Pancreas (tissue), 10 donors: ENCODE measurements around the gene MATN3. TPM values are rescaled to one million over a fixed set of nuclear protein-coding genes. Genes with fewer than 3 reads are reported as not detected.

ENCODE experiments used
- ATAC-seq, 4 donors: fragments of 200-7000 bp; cut with Tn5 transposase; one replicate each; pipeline versions ENCODE4 v1.8.0 to v1.9.1; 2020; ENCODE audit warnings: mild to moderate bottlenecking in 4 of 4, moderate library complexity in 4 of 4
- DNase-seq, 6 donors: peaks; one replicate each; pipeline ENCODE4 v3.0.0-alpha.2; 2020
- FAIRE-seq: peaks from 2 replicates; lab custom pipeline; 2012; peaks lifted over from hg19 to GRCh38; lab: Jason Lieb, UNC
- H3K27ac ChIP-seq, 4 donors: fragments of 200-600 bp; sonication (generic); 1 replicate in 3 of 4; 2 replicates in 1 of 4; pipeline versions ENCODE4 v1.5.0 to v1.8.0; 2020
- H3K27me3 ChIP-seq, 4 donors: fragments of 200-600 bp; one replicate each; pipeline ENCODE4 v1.8.0; 2021
- H3K36me3 ChIP-seq, 3 donors: fragments of 200-600 bp; sonication (generic) in 1 of 3; one replicate each; pipeline versions ENCODE4 v1.5.0 to v1.8.0; 2020 to 2021
- H3K4me1 ChIP-seq, 3 donors: fragments of 200-600 bp; one replicate each; pipeline ENCODE4 v1.8.0; 2021
- H3K4me3 ChIP-seq, 4 donors: fragments of 200-600 bp; sonication (generic) in 2 of 4; one replicate each; pipeline versions ENCODE4 v1.5.0 to v1.8.0; 2020 to 2021
- H3K9me3 ChIP-seq, 4 donors: fragments of 200-600 bp; one replicate each; pipeline ENCODE4 v1.8.0; 2021
- CTCF ChIP-seq, 4 donors: fragments of 200-600 bp; sonication (generic) in 3 of 4; IDR thresholded peaks; one replicate each; pipeline versions ENCODE4 v1.5.0 to v1.8.0; 2021; ENCODE audit warnings: antibody characterized with exemption in 4 of 4
- WGBS, 2 donors: extraction: QIAGEN DNeasy Blood & Tissue Kit; methylation state at CpG; one replicate each; pipeline ENCODE4 v1.1.7; 2013; 5-methylcytosine and 5-hydroxymethylcytosine counted together
- intact Hi-C, 3 donors: fragments of 100-400 bp; cut with DNase I; formaldehyde crosslinking; loops; one replicate each; pipeline versions ENCODE4 v1.11.1 to v1.14.2; 2022
- polyA plus RNA-seq, 2 donors: library from polyadenylated mRNA; stranded (reverse); fragments of 200-250 nt; gene quantifications; one replicate each; pipeline ENCODE4 v1.2.3, GENCODE V29; 2013
- total RNA-seq, 6 donors: library from RNA; stranded (reverse); fragmentation: NEBNext Ultra II Directional in 4 of 6; extraction: Animal tissue kit (Norgen Biotek cat#: 25700) in 4 of 6; gene quantifications; one replicate each; pipeline versions ENCODE4 v1.2.1 to v1.2.4, GENCODE V29; 2021 to 2023
- donor health status: healthy with polysubstance abuse.
- donor health status: DM: no; HTN: no; CAD: no; lungs with moderate emphysema.
- donor health status: DM: no; HTN: no; CAD: no.
- donor health status: control.
- donor health status: control.
- donor health status: Bipolar disorder and iron deficiency.
- donor health status: DM: yes; HTN: yes; CAD: no.
- donor health status: DM: no; HTN: no; CAD: no.
- donor health status: DM: no; HTN: no; CAD: no.
- donor health status: DM: yes; HTN: yes; CAD: no.

The MATN3 gene
- total and polyA plus RNA-seq, 8 donors: 0.23 to 3.5 (median 0.47) TPM; not detected in 2

- Histone ChIP-seq H3K27ac (peak within 1 kb of the TSS; percentile 92 to 99 (median 93)), H3K36me3 (no peaks in the 10 kb centered on the region), H3K27me3 (no peaks in the 10 kb centered on the region), H3K9me3 (no peaks in the 10 kb centered on the region), H3K4me3 (peak within 1 kb of the TSS; percentile 37 to 73 (median 58)), H3K4me1 (peaks cover 0 to 24% (median 6%) of the 10 kb centered on the region in 3 donors)
- FAIRE-seq: peak; percentile 64
- ATAC-seq: peak; percentile 91 to 96 (median 94)
- DNase-seq: peak; percentile 98 to 100 (median 99)
- intact Hi-C loops: no loop called here
- WGBS, 2 donors: 0 to 1% methylated on average over 45 of the region's 45 CpGs
- TF ChIP-seq CTCF (IDR thresholded peaks at IDR 0.05): no peak
Observed at GRCh38 chr2:20051532-20052228, 39.2 kb upstream of the MATN3 start, which contains the start of gene LAPTM4A. LAPTM4A (minus strand) TSS chr2:20051628; CDS start chr2:20051520, 108 bp downstream.

DNA sequence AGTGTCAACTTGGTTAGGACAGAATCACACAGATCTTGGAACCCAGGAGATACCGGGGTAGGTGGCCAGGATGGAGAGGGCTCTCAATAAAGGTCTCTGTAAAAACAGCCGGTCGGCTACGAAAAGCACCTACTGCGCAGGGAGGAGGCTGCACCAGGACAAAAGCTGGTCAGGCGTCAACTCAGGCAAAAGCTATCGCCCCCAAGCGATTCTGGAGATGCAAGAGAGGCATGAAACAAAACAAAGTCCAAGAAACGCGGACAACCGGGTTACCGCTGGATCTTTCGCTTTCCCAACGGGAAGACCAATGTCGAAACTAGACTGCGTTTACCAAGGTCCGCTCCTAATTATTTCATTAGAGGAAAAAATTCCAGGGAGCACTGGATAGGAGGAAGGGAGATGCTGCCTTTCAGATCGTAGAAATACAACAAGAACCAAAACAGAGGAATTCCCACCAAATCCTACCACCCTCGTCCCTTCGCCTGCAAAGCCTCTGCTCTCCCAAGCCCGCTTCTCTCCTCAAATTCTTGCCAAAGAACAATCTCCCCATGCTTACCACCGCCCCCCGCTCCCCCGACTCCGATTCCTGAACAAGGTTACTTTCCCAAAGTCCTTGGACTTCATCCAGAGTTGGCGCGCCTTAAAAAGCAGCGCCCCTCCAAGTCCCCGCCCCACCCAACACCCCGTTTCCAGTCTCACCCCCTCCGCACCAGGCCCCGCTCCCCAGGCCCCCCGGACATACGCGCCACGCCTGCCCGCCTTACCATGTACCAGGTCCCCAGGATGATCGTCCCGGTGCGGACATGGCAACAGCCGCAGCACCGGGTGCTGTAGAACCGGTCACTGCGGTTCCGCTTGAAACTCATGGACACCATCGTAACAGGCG lies 38.4 kb upstream of the MATN3 start:
- no peaks in the 10 kb centered on the region for H3K27me3 ChIP-seq

DNA sequence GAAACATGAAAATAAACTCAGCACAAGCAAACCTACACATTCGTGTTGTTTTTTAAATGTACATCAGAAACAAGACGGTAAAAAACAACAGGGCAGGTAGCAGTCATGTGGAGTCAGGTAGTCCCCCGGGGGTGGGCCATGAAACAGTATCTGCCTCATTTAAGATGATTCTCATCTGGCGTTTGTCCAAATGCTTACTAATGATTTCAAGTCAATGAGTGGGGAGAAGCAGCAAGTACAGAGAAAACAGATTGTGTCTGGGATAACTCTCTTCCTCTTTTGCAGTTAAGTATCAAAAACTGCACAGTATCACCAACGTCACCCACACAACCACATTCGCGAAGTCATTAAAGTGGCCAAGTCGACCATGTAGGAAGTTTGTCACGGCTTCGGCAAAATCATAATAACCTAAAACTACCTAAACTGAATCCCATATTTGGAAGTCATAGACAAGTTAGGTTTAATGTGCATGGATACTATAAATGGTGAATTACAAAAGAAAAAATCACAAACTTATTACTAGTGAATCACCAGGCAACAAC lies 37.7 kb upstream of the MATN3 start:
- Histone ChIP-seq H3K27me3 (no peaks in the 10 kb centered on the region), H3K36me3 (no peaks in the 10 kb centered on the region), H3K4me3 (peak overlapping the region; percentile 37 to 73 (median 58)), H3K27ac (peak overlapping the region in 3 of 4 donors; percentile 92 to 99 (median 93)), H3K4me1 (peaks cover 5 to 27% (median 12%) of the 10 kb centered on the region in 3 donors), H3K9me3 (no peaks in the 10 kb centered on the region)
- DNase-seq (peak in 1 of 6 donors; percentile 28), FAIRE-seq (no peak), ATAC-seq (peak in 1 of 4 donors; percentile 7)
- intact Hi-C loops: no loop called here
- 0% methylated on average over 10 of the region's 10 CpGs for WGBS, 2 donors
- no peak for TF ChIP-seq CTCF (IDR thresholded peaks at IDR 0.05)

More for the DNA sequence above, 38.4 kb upstream of the MATN3 start:
- FAIRE-seq (no peak), DNase-seq (peak in 5 of 6 donors; percentile 27 to 62 (median 38)), ATAC-seq (peak in 3 of 4 donors; percentile 4 to 26 (median 21))
- no peaks in the 10 kb centered on the region for H3K36me3 ChIP-seq
- intact Hi-C loops: no loop called here
- H3K4me1 ChIP-seq: peaks cover 0 to 24% (median 10%) of the 10 kb centered on the region in 3 donors
- H3K9me3 ChIP-seq: no peaks in the 10 kb centered on the region
- 0 to 1% methylated on average over 47 of the region's 47 CpGs for WGBS, 2 donors
- H3K4me3 ChIP-seq: peak overlapping the region; percentile 37 to 73 (median 58)
- peak overlapping the region; percentile 92 to 99 (median 93) for H3K27ac ChIP-seq
- TF ChIP-seq CTCF (IDR thresholded peaks at IDR 0.05): no peak

GRCh38 chr2:20049637-20050036 lies 37.2 kb upstream of the MATN3 start:
- intact Hi-C loops: no loop called here
- 2% methylated on average over 4 of the region's 4 CpGs for WGBS, 2 donors
- Histone ChIP-seq H3K9me3 (no peaks in the 10 kb centered on the region), H3K27me3 (no peaks in the 10 kb centered on the region), H3K4me1 (peaks cover 5 to 33% (median 17%) of the 10 kb centered on the region in 3 donors), H3K27ac (peak overlapping the region in 2 of 4 donors; percentile 92 to 99), H3K4me3 (peak overlapping the region; percentile 37 to 73 (median 58)), H3K36me3 (no peaks in the 10 kb centered on the region)
- ATAC-seq (no peak), DNase-seq (no peak), FAIRE-seq (no peak)
- TF ChIP-seq CTCF (IDR thresholded peaks at IDR 0.05): no peak
